Dermis blood vessel endothelial cell (primary cell): ENCODE results near the gene CD58. TPM values are rescaled to one million over a fixed set of nuclear protein-coding genes. Genes with fewer than 3 reads are reported as not detected.

Source experiments
- DNase-seq: peaks from one replicate; pipeline ENCODE4 v3.0.0; 2010
- total RNA-seq: library from RNA; depleted of rRNA; stranded (reverse); fragments of >200 nt; gene quantifications from 2 replicates; pipeline ENCODE4 v1.2.3, GENCODE V29; 2014

CD58 gene
- total RNA-seq, 1 donor from 2014 or later: 15.5 TPM

DNA sequence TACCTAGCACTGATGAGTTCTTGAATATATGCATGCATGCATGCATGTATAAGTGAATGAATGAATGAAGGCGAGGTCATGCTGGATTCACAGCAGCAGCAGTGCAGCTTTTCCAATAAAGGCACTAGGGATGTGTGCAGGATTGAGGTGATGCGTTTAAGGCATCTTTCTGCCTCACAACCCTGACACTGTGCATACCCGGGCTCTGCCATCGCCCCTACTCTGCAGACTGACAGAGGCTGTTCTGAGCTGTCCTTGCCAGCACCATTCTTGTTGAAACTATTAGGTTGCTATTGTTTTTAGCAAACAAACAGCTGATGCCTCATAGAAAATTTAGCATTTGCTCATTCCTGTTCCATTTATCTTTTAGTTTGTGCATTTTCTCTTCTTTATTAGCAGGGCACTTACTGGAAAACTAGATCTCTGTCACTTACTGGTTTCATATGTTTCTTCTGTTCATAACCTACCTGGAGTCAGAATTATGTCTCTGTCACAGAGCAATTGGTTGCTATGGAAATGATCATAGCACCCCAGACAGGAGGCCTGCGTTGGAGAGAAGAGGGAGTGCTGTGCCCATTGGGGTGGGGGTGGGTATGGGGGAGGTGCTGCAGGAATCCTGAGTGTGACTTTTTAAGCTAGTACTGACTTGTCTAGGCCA is 79.0 kb downstream of the CD58 start:
- DNase-seq: no peak

DNA sequence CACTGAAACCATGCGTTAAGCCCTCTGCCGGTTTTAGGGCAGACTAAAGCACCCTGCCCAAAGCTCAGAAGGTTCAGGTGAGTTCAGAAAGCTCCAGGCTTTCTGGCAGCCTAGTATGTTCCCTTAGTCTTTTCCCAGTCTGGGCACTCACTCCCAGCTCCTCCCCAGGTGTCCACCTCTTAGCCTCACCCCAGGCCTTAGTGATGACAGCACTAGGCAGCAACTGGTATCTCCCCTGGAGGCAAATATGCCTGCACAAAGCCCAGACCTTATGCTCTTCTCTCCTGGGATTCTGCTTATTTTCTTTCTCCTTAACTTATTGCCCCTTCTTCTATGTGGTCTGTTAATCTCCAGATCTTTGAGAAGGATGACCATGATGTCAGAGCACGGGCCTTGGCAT is 80.2 kb downstream of the CD58 start:
- DNase-seq: no peak

GRCh38 chr1:116489231-116489697 is 81.6 kb downstream of the CD58 start:
- peak; percentile 85 for DNase-seq

DNA sequence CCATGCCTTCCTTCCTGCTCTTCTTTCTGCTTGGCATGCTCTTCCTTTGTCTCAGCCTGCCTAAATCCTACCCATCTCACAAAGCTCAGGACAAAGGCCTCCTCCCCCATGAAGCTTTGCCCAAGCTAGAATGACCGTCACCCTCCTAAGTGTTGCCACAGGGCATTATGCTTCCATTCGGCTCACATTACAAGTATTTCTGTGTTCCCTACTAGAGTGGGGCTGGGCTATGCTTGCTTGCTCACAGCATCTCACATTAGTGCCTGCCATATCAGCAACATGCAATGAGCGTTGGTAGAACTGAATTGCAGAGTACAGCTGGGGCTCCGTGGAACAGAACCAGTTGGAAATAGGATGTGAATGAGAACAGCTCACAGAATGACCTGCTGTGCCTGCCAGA is 82.8 kb downstream of the CD58 start:
- DNase-seq: no peak

DNA sequence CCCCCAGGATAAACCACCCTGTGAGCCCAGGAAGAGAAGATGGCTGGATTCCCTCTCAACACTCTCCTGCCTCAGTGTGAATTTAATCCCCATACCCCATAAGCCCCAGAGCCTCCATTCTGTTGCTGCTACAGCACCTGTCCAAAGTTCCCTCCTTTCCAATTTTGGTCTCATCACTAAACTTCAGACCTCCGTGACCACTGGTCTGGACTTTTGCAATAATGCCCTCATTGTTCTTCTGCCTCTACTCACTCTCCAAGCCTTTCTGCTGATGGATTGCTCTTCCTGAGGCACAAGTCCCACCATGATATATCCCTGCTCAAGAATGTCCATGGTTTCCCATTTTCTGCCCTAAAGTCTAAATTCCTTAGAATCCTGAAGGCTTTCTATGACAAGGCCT is 83.2 kb downstream of the CD58 start:
- DNase-seq: no peak

GRCh38 chr1:116487031-116487430 is 83.8 kb downstream of the CD58 start:
- DNase-seq: no peak

DNA sequence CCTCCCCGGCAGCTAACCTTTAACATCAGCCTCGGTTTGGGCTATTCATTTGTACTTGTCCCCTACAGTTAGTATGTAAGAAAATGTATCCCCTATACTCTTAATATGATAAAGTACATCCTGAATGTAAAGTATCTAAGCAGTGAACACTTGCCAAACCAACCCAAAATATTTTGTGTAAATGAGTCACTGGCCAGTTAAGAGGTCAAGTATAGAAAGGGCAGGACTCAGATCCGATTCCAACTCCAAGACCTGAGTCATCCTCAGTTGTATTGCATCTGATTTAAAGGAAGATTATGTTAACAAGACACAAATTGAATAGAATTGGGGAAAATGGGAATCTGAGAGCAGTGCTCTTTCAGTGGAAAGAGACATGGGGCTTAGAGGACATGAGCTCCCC is 84.4 kb downstream of the CD58 start:
- DNase-seq: peak; percentile 53

- no peak for DNase-seq
Observed at GRCh38 chr1:116485976-116486375, 84.8 kb downstream of the CD58 start.

DNA sequence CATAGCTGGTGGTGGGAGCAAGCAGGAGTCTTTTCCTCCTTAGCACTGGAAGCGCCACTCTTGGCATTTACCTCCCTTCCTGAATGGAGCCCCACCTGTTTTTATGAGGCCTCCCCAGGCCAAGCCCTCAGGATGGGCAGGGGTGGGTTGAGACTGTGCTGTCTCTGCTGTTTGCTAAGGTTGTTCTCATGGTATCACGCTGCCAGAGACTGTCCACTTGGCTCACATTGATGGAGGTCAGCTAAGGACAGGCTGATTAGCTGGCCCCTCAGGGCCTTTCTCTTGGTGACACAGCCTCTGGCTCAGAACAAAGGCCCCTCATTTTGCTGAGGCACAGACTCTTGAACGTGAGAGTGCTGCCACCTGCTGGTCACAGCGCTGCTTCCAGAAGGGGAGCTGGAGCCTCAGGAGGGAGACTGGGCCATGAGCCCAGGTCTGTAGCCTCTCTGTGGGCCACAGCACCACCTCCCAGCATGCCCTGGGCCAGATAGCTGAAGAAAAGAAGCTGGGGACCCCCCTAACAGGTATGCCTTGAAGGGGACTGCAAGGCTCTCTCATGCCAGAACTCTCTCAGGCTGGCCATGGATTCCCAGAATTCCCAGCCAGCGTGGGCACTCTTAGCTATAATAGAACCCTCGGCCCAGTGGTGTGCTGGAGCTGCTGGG is 85.6 kb downstream of the CD58 start:
- DNase-seq: peak; percentile 94

DNA sequence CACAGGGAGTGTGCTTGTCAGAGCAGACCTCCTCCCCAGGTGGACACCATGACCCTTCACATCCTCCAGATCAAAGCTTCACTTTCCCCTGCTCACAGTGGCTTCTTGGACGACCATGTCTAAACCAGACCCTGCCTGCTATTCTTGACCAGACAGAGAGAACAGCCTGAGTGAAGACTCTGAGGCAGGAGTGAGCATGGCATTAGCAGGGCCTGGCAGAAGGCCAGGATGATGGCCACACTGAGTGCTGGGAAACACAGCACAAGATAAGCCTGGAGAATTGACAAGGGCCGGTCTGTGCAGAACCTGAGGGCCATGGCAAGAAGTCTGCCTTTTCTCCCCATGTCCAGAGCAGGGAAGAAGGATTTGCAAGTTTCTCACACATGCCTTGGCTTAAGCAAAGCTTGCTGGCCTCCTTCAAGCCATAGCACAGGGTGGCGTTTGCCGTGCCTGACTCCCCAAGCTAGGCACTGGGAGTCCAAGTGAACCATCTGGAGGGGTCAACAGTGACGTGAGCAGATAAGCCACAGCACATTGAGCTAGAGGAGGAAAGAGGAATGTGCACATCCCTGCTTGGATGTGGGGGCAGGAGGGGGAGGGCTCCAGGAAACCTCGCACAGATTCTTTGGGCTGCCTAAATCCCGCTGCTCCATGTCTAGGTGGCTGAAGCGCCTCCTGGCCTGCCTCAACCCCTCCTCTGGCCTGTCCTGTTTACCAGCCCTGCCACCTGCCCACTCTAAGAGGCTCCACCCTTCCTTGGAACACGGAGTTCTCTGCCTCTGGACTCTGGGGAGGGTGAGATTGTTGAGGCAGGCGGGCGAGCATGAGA is 87.1 kb downstream of the CD58 start:
- no peak for DNase-seq

DNA sequence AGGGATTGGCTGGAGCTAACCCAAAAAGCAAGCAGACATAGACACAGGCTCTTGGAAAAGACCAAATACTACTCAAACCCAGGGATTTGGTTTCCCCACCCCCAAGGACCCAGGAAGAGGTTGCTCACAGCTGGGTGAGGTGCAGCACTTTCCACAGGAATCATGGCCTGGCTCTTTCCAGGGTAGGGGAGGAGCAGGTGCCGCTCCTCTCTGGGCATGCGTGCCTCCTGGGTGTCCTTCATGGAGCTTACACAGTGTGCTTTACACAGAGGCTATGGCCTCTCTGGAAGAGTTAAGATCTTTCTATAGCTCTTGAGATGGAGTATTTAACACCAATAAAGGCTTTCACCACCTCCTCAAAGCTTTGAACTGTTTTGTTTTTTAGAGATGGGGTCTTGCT is 88.3 kb downstream of the CD58 start:
- no peak for DNase-seq

DNA sequence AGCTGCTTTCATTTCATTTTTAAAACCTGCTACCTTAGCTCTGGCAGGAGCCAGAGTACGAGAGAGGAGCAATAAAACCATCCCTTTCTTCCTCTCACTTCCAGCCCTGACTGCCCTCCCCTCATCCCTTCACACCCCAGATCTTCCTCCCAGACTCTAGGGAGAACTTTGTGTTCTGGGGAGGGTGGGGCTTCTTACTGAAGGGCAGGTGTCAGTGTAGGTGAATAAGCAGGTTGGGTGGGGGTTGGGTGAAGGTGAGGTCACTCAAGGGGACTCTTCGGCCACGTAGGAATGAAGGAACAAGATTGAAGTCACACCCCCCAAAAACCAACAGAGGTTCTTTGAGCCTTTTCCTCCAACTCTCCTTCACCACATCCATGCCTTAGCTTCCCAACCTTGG is 88.9 kb downstream of the CD58 start:
- DNase-seq: no peak

DNA sequence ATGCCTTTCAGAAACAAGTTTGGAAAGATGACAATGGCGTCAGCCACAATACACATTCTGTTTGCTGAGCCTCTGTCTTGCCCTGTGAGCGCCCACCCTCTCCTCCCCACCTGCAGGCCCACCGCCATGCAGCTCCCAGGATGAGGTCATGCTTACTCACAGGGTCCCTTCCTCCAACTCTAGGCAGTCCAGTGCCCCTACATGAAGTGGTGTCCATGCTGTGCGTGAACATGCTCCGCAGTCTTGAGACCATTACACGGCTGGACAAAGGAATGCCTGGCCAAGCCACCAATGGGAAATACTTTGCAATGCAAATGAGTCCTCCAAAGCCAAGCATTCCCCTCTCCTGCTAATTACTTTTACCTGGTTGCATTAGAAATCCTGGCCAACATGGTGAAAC is 92.2 kb downstream of the CD58 start:
- DNase-seq: no peak

DNA sequence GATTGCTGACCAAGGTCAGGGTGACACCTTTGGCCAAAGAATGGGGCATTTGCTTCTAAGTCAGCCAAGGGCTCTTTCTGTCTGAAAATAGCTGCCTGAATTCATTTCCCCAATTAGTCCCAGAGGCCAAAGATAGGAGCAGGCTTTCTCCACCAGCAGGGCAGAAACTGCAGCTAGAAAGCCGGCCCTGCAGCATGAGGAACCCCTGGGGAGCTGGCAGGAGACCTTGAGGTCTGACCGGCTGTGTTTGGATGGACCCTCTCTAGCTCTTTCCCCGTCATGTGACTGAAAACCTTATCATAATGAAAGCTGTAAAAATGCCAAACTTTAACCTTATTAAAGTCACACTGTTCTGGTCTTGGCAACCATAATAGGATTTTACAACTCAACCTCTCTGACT is 93.4 kb downstream of the CD58 start:
- no peak for DNase-seq

DNA sequence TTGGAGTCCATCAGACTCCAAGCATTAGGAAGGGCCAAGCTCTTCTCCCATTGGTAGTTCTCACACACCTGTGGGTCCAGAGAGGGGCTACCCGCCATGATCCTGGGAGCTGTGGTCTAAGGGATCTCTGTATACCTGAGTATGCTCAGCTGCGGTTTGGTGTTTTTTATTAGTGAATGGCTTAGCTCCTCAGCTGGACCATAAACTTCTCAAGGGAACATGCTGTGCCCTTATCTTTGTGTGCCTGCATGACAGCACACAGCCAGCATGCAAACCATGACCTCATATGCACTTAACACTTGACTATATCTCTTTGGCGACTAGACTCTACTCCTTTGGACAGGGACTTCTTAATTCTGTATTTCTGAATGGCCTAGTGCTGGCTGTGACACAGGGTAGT is 94.5 kb downstream of the CD58 start:
- no peak for DNase-seq

- DNase-seq: no peak
Observed at GRCh38 chr1:116475850-116476218, 95.0 kb downstream of the CD58 start.

- DNase-seq: no peak
Observed at GRCh38 chr1:116474921-116475849, 95.6 kb downstream of the CD58 start.

DNA sequence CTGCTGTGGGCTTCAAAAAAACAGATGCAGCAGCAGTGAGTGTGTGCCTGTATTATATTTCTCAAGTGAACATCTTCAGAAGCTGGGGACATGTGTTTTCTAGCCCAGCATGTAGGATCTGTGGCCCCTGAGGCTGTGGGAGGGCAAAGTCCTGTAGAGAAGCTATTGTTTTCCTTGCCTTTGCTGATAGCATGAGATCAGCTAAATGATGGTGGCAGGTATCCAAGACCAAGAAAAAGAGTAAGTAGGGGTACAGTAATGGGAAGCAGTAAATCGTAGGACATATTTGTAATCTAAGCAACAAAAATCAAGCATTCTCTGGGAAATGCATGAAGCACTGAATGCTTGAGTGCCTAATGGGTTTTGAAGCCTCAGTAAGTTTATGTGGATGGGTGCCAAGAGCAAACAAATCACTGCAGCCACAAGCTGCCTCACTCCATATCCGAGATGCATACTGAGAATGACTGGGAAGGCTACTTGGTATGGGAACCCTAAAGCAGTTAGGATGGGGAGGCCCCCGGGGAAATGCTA is 98.3 kb downstream of the CD58 start:
- peak; percentile 26 for DNase-seq

- no peak for DNase-seq
Observed at GRCh38 chr1:116471241-116471640, 99.6 kb downstream of the CD58 start.

GRCh38 chr1:116470671-116471070 is 100.2 kb downstream of the CD58 start:
- DNase-seq: no peak

- DNase-seq: no peak
Observed at GRCh38 chr1:116466810-116467557, 103.8 kb downstream of the CD58 start.
